Measurements from ENCODE around the gene ARNT2.

ARNT2 gene

DNA sequence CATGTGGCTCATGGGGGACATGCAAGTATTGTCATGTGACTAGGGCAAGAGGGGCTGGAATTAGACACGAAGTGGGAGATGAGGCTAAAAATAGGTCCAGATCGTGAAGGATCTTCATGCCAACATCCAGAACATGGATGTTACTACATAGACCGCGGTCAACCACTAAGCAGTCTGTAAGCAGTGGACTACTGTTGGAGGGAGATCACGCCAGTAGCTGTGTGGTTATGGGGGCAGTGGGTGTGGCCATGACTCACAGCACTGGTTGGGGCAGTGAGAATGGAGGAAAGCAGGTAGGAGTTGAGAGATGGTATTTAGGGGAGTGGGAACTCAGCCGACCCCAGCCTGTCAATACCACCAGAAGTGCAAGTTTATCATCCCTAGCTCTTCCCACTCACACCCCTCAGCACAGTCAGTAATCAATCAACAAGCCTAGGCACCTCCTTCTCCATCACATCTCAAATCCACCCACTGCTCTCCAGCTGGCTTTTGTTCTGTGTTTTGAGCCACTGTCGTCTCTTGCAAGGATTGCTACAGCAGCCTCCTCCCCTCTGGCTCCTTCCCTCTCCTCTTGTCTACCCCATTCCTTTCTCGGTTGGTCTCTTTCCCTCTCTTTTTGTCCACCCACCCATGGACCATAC is 183.8 kb downstream of the ARNT2 start:
- DNase-seq (ENCODE audit: low read depth) = no peak
- TF ChIP-seq, protein P1, sequence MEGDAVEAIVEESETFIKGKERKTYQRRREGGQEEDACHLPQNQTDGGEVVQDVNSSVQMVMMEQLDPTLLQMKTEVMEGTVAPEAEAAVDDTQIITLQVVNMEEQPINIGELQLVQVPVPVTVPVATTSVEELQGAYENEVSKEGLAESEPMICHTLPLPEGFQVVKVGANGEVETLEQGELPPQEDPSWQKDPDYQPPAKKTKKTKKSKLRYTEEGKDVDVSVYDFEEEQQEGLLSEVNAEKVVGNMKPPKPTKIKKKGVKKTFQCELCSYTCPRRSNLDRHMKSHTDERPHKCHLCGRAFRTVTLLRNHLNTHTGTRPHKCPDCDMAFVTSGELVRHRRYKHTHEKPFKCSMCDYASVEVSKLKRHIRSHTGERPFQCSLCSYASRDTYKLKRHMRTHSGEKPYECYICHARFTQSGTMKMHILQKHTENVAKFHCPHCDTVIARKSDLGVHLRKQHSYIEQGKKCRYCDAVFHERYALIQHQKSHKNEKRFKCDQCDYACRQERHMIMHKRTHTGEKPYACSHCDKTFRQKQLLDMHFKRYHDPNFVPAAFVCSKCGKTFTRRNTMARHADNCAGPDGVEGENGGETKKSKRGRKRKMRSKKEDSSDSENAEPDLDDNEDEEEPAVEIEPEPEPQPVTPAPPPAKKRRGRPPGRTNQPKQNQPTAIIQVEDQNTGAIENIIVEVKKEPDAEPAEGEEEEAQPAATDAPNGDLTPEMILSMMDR (IDR thresholded peaks at IDR 0.05; ENCODE audit: low read depth, low read length, missing control alignments) = no peak
- no peak overlapping the region for H3K4me3 ChIP-seq (ENCODE audit: low read depth, low read length)
- in situ Hi-C loops (cut with HindIII; ENCODE audit: low sequenced_read_pairs) = no loop called here

DNA sequence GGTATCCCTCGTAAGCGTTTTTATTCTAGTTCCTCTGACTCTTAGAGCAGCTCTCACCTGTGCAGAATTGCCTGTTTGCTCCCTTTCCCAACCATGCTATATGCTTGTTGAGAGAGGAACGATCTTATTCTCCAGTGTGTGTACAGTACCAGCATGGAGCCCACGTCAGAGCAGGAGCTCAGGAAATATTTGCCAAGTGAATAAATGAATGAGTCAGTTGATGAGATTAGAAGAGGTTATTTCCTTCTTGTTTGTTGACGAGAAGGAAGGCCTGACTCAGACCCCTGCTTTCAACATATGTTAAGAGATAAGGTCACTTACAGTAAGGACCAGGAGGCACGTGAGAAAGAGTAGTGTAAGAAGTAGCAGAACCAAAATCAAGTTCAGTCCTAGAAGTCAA is 184.6 kb downstream of the ARNT2 start:
- peak; percentile 22 for DNase-seq (ENCODE audit: low read depth)
- H3K4me3 ChIP-seq (ENCODE audit: low read depth, low read length) = no peak overlapping the region
- in situ Hi-C loops (cut with HindIII; ENCODE audit: low sequenced_read_pairs) = no loop called here
- TF ChIP-seq, protein P1 (IDR thresholded peaks at IDR 0.05; ENCODE audit: low read depth, low read length, missing control alignments) = no peak

DNA sequence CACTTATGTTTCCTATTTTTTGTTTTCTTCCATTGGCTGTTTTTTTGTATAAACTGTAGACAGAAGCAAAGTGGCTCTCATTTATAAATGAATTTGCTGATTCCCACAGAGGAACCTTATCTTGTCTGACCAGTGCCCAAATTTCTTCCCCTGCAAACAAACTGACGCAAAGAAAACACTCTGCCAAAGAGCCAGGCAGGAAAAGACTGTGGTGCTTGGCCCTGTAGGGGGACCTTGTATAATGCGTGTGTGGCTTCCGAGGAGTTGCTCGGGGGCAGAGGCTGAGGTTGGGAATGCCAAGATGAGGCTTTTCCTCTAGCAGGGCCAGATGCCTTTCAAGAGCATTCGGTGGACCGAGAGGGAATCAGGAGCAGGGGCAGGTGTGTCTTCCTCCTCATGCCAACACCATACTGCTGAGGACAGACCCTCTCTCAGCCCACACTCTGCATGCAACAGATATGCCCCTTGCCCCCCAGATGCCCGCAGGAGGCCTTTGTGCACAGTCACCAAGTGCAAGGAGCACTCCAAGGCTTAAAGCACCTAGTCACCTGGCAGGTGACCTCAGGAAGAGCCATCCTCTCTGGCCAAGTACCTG is 186.7 kb downstream of the ARNT2 start:
- in situ Hi-C loops (cut with HindIII; ENCODE audit: low sequenced_read_pairs) = no loop called here

DNA sequence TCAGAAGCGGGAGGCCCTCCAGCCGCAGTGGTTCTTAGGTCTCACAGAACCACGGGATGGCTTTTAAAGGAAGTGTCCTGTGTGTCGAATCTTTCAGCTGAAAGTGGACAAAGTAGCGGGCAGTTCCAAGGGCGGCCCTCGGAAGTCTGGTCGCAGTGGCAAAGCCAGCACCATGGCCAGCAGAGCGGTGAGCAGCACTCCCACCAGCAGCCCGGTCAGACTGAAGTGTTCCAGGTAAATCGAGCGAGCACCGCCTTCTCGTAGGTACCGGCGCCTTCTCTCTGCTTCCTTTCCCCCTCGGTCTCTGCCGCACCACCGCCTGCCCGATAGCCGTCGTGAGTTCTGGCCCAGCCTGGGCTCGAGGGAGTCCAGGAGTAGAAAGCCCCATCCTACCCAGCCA is 187.3 kb downstream of the ARNT2 start:
- in situ Hi-C loops (cut with HindIII; ENCODE audit: low sequenced_read_pairs) = no loop called here
- no peak for DNase-seq (ENCODE audit: low read depth)
- no peak overlapping the region for H3K4me3 ChIP-seq (ENCODE audit: low read depth, low read length)
- TF ChIP-seq, protein P1 (IDR thresholded peaks at IDR 0.05; ENCODE audit: low read depth, low read length, missing control alignments) = no peak

More for the DNA sequence above, 186.7 kb downstream of the ARNT2 start:
- TF ChIP-seq, protein P1 (IDR thresholded peaks at IDR 0.05; ENCODE audit: low read depth, low read length, missing control alignments) = no peak
- no peak for DNase-seq (ENCODE audit: low read depth)
- H3K4me3 ChIP-seq (ENCODE audit: low read depth, low read length) = no peak overlapping the region

DNA sequence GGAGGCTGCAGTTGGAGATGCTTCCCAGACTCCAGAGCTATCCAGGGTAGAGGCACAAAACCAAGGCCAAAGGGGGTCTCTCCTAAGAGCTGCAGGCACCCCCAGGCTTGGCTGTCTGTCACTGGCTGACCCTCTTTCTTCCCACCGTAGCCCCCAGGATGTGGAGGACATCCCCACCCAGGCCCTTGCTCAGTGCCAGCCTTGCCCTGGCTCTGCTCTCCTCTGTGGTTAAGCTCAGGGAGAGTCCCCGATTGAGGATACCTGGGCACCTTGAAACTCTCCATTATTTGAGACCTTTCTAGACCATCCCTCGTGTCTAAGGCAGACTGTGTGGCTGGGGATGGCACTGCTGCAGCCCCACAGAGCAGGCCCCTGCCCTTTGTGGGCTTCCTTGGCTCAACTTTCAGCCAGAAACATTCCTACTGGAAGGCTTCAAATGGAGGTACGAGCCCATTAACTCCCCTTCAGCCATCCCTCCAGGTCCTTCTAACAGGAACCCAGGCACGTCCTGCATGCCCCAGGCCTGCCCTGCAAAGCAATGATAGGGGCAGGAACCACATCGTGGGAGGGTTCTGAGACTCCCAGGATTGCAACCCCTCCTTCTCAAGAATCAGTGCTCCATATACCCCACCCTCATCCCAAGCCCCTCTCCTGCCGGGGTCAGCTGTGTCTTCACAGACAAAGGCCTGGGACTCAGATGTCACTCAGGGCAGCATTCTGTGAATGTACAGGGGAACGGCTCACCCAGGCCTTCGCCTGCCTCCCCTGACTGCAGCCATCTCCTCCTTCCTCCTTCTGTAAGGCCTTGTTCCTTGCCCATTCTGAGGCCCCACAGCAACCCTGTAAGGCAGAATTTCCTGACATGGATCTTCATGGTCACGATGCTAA is 188.0 kb downstream of the ARNT2 start:
- H3K4me3 ChIP-seq (ENCODE audit: low read depth, low read length) = no peak overlapping the region
- in situ Hi-C loops (cut with HindIII; ENCODE audit: low sequenced_read_pairs) = no loop called here
- no peak for DNase-seq (ENCODE audit: low read depth)
- TF ChIP-seq, protein P1 (IDR thresholded peaks at IDR 0.05; ENCODE audit: low read depth, low read length, missing control alignments) = no peak

DNA sequence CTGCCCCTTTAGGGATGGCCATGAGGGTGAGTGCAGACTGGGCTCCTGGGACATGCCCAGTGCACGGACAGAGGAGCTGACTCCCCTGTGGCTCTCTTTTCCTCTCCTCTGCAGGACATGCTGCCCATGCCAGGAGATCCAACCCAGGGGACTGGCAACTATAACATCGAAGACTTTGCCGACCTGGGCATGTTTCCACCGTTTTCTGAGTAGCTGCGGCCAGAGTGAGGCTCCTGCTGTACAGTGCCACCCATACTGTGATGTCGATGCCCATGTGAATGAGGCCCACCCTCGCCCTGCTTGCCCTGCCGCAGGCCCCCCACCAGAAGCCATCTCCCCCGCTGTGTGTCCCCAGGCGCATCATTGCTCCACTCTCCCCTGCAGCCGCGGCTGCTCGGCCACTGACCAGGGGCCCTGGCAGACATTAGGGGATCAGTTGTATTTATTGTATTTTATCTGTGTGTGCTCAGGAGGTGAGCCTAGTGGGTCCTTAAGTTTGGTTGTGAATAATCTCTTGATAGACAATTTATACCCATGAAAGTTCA is 189.4 kb downstream of the ARNT2 start:
- H3K4me3 ChIP-seq (ENCODE audit: low read depth, low read length) = no peak overlapping the region
- in situ Hi-C loops (cut with HindIII; ENCODE audit: low sequenced_read_pairs) = no loop called here
- DNase-seq (ENCODE audit: low read depth) = no peak
- TF ChIP-seq, protein P1 (IDR thresholded peaks at IDR 0.05; ENCODE audit: low read depth, low read length, missing control alignments) = no peak

Measured in astrocyte of the cerebellum (primary cell).